Esophagus muscularis mucosa (tissue), 4 donors: ENCODE results near the gene SDK1. TPM values are rescaled to one million over a fixed set of nuclear protein-coding genes. Genes with fewer than 3 reads are reported as not detected.

Experiments
- DNase-seq: peaks from one replicate; pipeline ENCODE4 v3.0.0-alpha.2; 2017; ENCODE audit errors: extremely low spot score
- H3K27ac ChIP-seq, 4 donors: fragments of 200-600 bp; sonication (generic); replicated peaks in 1 of 4; 1 replicate in 3 of 4; 2 replicates in 1 of 4; pipeline ENCODE4 v1.5.1; 2016 to 2019; ENCODE audit warnings: mild to moderate bottlenecking in 1 of 4
- H3K27me3 ChIP-seq, 4 donors: fragments of 200-600 bp; sonication (generic); one replicate each; pipeline versions ENCODE4 v1.5.1 to v1.6.0; 2016 to 2019
- H3K36me3 ChIP-seq, 4 donors: fragments of 200-600 bp; sonication (generic); one replicate each; pipeline ENCODE4 v1.5.1; 2016 to 2019
- H3K4me1 ChIP-seq, 4 donors: fragments of 200-600 bp; sonication (generic); one replicate each; pipeline ENCODE4 v1.5.1; 2016 to 2019
- H3K4me3 ChIP-seq, 4 donors: fragments of 200-600 bp; sonication (generic); 1 replicate in 2 of 4; 2 replicates in 2 of 4; pipeline ENCODE4 v1.5.1; 2016 to 2019; ENCODE audit warnings: mild to moderate bottlenecking in 4 of 4, moderate library complexity in 1 of 4
- H3K9me3 ChIP-seq, 4 donors: fragments of 200-600 bp; sonication (generic); 1 replicate in 3 of 4; 2 replicates in 1 of 4; pipeline ENCODE4 v1.5.1; 2016 to 2019
- EP300 ChIP-seq: sonication (generic); formaldehyde crosslinking; IDR thresholded peaks from one replicate; pipeline ENCODE4 v1.6.1; 2017; ENCODE audit warnings: antibody characterized with exemption
- POLR2A ChIP-seq: fragments of 450-650 bp; IDR thresholded peaks from one replicate; pipeline ENCODE4 v1.6.1; 2017; ENCODE audit warnings: antibody characterized with exemption, moderate library complexity, mild to moderate bottlenecking, low read depth
- POLR2AphosphoS5 ChIP-seq, 2 donors: sonication (generic); formaldehyde crosslinking; IDR thresholded peaks; one replicate each; pipeline ENCODE4 v1.6.1; 2017; ENCODE audit warnings: antibody characterized with exemption in 2 of 2
- WGBS: methylation state at CpG from one replicate; pipeline ENCODE4 v1.1.5; 2018; 5-methylcytosine and 5-hydroxymethylcytosine counted together
- intact Hi-C: fragments of 100-400 bp; cut with DNase I; formaldehyde crosslinking; loops from one replicate; pipeline ENCODE4 v1.15.1; 2023
- total RNA-seq, 4 donors: library from RNA; depleted of rRNA; stranded (reverse); fragments of >200 nt; gene quantifications; one replicate each; pipeline versions ENCODE4 v1.1.0 to v1.2.1, GENCODE V29; 2016
- TF ChIP-seq, protein P1 (sequence below), 3 experiments: fragments of 200-600 bp in 2 of 3; fragments of 450-650 bp in 1 of 3; sonication (generic) in 2 of 3; IDR thresholded peaks; one replicate each; pipeline ENCODE4 v1.5.1; 2017 to 2019; ENCODE audit warnings: antibody characterized with exemption in 3 of 3, mild to moderate bottlenecking in 2 of 3, moderate library complexity in 1 of 3

The SDK1 gene
- total RNA-seq, 4 donors from 2014 or later: 7.8 to 18.6 (median 12.0) TPM

DNA sequence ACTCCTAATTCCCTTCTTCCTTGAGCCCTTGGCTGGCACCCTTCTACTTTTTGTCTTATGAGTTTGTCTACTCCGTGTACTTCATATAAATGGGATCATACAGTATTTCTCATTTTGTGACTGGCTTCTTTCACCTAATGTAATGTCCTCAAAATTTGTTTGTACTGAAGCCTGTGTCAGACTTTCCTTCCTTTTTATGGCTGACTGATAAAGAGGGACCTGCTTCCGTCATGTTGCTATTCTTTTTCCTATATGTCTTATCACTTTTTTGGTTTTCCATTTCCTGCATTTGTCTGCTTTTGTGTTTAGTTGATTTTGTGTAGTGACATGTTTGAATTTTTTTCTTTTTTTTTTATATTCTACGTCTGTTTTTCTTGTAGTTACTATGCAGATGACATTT lies 470.9 kb downstream of the SDK1 start:
- Histone ChIP-seq H3K36me3 (no peaks in the 10 kb centered on the region), H3K27ac (no peak overlapping the region), H3K27me3 (no peaks in the 10 kb centered on the region), H3K4me1 (no peaks in the 10 kb centered on the region), H3K4me3 (no peak overlapping the region), H3K9me3 (no peaks in the 10 kb centered on the region)
- DNase-seq: no peak
- TF ChIP-seq POLR2AphosphoS5 (IDR thresholded peaks at IDR 0.05) (no peak), EP300 (no peak), POLR2A (no peak)
- TF ChIP-seq, protein P1, sequence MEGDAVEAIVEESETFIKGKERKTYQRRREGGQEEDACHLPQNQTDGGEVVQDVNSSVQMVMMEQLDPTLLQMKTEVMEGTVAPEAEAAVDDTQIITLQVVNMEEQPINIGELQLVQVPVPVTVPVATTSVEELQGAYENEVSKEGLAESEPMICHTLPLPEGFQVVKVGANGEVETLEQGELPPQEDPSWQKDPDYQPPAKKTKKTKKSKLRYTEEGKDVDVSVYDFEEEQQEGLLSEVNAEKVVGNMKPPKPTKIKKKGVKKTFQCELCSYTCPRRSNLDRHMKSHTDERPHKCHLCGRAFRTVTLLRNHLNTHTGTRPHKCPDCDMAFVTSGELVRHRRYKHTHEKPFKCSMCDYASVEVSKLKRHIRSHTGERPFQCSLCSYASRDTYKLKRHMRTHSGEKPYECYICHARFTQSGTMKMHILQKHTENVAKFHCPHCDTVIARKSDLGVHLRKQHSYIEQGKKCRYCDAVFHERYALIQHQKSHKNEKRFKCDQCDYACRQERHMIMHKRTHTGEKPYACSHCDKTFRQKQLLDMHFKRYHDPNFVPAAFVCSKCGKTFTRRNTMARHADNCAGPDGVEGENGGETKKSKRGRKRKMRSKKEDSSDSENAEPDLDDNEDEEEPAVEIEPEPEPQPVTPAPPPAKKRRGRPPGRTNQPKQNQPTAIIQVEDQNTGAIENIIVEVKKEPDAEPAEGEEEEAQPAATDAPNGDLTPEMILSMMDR (IDR thresholded peaks at IDR 0.05): no peak
- 74% methylated on average over 3 of the region's 3 CpGs for WGBS
- intact Hi-C loops: no loop called here

DNA sequence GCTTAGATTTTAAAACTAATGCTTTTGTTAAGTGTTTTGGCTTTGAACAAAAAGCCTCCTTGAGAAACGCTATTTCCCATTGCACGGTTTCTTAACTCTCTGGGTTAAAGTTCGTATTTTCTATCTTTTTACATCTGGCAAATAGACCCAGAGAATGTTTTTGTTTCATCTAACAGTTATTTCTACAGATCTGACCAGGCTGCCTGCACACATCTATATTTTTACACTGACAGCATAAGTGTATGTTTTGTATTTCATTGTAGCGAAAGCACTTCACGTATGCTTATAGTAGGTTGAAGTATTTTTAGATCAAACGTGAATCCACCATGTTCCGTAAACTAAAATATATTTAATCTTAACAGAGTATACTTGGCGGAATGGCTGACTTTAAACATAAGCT lies 477.3 kb downstream of the SDK1 start:
- no peak for DNase-seq
- Histone ChIP-seq H3K9me3 (peaks cover 0 to 20% (median 11%) of the 10 kb centered on the region in 4 donors), H3K4me1 (peaks cover 0 to 11% (median 3%) of the 10 kb centered on the region in 4 donors), H3K27me3 (no peaks in the 10 kb centered on the region), H3K4me3 (peak overlapping the region in 1 of 4 donors; percentile 5), H3K27ac (no peak overlapping the region), H3K36me3 (no peaks in the 10 kb centered on the region)
- intact Hi-C loops: no loop called here
- TF ChIP-seq EP300: no peak
- TF ChIP-seq POLR2AphosphoS5 (IDR thresholded peaks at IDR 0.05): no peak
- TF ChIP-seq, protein P1 (IDR thresholded peaks at IDR 0.05): no peak
- no peak for TF ChIP-seq POLR2A
- WGBS: 46% methylated on average over 8 of the region's 8 CpGs

DNA sequence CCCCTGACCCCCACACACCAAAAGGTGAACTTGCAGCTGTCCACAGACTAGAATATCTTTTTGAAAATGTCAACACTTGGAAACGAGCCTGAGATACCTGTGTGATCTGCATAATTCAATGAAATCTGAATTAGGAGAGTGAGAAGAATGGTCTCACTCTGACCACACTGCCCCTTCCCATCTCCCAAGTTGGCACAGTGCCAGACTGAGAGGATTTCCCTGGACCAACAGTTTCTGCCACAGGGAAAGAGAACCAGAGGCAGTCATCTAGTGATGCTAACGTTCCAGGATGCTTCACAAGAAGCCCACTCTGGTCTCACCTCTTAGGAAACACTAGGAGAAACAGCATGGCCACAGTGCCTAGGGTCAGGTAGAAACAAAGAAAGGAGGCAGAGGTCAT lies 479.0 kb downstream of the SDK1 start:
- H3K27me3 ChIP-seq: no peaks in the 10 kb centered on the region
- intact Hi-C loops: no loop called here
- TF ChIP-seq, protein P1 (IDR thresholded peaks at IDR 0.05): no peak
- TF ChIP-seq EP300 (no peak), POLR2AphosphoS5 (IDR thresholded peaks at IDR 0.05) (no peak), POLR2A (no peak)
- no peak overlapping the region for H3K27ac ChIP-seq
- no peak for DNase-seq
- H3K4me3 ChIP-seq: no peak overlapping the region
- H3K4me1 ChIP-seq: peaks cover 0 to 11% (median 3%) of the 10 kb centered on the region in 4 donors
- 82% methylated on average over 2 of the region's 2 CpGs for WGBS
- no peaks in the 10 kb centered on the region for H3K36me3 ChIP-seq
- H3K9me3 ChIP-seq: peaks cover 0 to 23% (median 11%) of the 10 kb centered on the region in 4 donors

DNA sequence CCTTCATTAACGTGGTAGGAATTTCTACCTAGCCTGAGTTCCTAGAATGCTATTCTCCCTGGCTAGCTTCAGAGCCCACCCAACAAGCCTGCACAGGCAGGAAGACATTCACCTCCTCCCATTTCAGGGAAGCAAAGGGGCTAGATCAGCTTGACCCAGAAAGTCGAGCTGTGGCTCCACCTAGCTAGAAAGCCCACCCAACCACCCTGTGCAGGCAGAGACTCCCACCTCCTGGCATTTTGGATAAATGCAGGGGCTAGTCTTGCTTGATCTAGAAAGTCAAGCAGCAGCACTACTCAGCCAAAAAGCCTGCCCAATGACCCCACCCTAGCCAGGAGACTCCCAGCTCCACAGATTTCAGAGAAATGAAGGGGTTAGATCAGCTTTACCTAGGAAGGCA lies 479.5 kb downstream of the SDK1 start:
- H3K4me3 ChIP-seq: no peak overlapping the region
- TF ChIP-seq POLR2AphosphoS5 (IDR thresholded peaks at IDR 0.05): no peak
- no peak for TF ChIP-seq EP300
- no peak for TF ChIP-seq POLR2A
- TF ChIP-seq, protein P1 (IDR thresholded peaks at IDR 0.05): no peak
- no peaks in the 10 kb centered on the region for H3K36me3 ChIP-seq
- peaks cover 0 to 23% (median 11%) of the 10 kb centered on the region in 4 donors for H3K9me3 ChIP-seq
- H3K27me3 ChIP-seq: no peaks in the 10 kb centered on the region
- H3K4me1 ChIP-seq: peaks cover 0 to 11% (median 3%) of the 10 kb centered on the region in 4 donors
- intact Hi-C loops: no loop called here
- 89% methylated on average over 1 of the region's 2 CpGs for WGBS
- H3K27ac ChIP-seq: no peak overlapping the region
- DNase-seq: no peak

DNA sequence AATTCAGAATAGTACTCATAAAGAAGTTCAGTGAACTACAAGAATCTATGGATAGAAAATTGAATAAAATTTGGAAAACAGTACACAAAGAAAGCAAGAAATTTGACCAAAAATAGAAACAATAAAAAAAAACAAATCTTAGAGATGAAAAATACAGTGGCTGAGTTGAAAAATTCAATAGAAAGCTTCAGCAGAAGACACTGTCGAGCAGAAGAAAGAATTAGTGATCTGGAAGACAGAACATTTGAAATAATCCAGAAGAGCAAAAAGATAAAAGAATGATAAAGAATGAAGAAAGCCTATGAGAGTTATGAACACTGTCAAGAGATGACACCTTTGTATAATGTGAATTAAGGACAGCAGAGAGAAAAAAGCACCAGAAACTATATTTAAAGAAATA lies 480.6 kb downstream of the SDK1 start:
- Histone ChIP-seq H3K27me3 (no peaks in the 10 kb centered on the region), H3K4me3 (no peak overlapping the region), H3K36me3 (no peaks in the 10 kb centered on the region), H3K4me1 (peaks cover 0 to 11% (median 3%) of the 10 kb centered on the region in 4 donors), H3K27ac (no peak overlapping the region), H3K9me3 (peaks cover 0 to 23% (median 11%) of the 10 kb centered on the region in 4 donors)
- 87% methylated on average over 1 of the region's 1 CpG for WGBS
- intact Hi-C loops: no loop called here
- DNase-seq: no peak
- TF ChIP-seq POLR2A (no peak), EP300 (no peak), POLR2AphosphoS5 (IDR thresholded peaks at IDR 0.05) (no peak)
- TF ChIP-seq, protein P1 (IDR thresholded peaks at IDR 0.05): no peak
